ENCODE results near the gene PACRG. TPM values are rescaled to one million over a fixed set of nuclear protein-coding genes. Genes with fewer than 3 reads are reported as not detected.

PACRG gene
- total and polyA plus RNA-seq, 9 donors: 2.5 to 33.1 (median 3.8) TPM

DNA sequence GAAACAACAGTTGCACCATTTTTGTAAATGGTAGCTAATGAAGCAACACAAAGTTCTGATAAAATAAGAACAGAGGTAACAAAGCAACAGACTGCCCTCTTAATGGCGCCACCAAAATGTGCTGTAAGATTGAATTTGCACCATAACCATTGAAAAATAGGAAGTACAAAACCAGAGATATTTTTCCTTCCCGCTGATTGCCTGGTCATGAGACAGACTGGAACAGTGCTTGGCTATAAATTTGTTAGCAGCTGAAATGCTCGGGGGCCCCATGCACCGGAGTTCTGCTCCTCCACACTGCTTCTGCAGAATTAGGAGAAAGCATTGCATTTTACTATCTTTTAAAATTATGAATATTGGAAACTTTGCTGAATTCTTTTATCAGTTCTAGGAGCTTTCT, 522.3 kb downstream of the PACRG start:
- DNase-seq: no peak
- TF ChIP-seq POLR2A (IDR thresholded peaks at IDR 0.05) (no peak), EP300 (IDR thresholded peaks at IDR 0.05) (no peak)
- TF ChIP-seq, protein P1, sequence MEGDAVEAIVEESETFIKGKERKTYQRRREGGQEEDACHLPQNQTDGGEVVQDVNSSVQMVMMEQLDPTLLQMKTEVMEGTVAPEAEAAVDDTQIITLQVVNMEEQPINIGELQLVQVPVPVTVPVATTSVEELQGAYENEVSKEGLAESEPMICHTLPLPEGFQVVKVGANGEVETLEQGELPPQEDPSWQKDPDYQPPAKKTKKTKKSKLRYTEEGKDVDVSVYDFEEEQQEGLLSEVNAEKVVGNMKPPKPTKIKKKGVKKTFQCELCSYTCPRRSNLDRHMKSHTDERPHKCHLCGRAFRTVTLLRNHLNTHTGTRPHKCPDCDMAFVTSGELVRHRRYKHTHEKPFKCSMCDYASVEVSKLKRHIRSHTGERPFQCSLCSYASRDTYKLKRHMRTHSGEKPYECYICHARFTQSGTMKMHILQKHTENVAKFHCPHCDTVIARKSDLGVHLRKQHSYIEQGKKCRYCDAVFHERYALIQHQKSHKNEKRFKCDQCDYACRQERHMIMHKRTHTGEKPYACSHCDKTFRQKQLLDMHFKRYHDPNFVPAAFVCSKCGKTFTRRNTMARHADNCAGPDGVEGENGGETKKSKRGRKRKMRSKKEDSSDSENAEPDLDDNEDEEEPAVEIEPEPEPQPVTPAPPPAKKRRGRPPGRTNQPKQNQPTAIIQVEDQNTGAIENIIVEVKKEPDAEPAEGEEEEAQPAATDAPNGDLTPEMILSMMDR (IDR thresholded peaks at IDR 0.05): no peak
- Histone ChIP-seq H3K4me3 (no peak overlapping the region), H3K9me3 (no peaks in the 10 kb centered on the region), H3K36me3 (no peaks in the 10 kb centered on the region), H3K27ac (no peak overlapping the region), H3K27me3 (no peaks in the 10 kb centered on the region), H3K4me1 (ENCODE audit: insufficient read depth) (no peaks in the 10 kb centered on the region)
- WGBS, 3 donors: 71 to 81% (median 76%) methylated on average over 4 of the region's 4 CpGs
- intact Hi-C loops (cut with DNase I): no loop called here

DNA sequence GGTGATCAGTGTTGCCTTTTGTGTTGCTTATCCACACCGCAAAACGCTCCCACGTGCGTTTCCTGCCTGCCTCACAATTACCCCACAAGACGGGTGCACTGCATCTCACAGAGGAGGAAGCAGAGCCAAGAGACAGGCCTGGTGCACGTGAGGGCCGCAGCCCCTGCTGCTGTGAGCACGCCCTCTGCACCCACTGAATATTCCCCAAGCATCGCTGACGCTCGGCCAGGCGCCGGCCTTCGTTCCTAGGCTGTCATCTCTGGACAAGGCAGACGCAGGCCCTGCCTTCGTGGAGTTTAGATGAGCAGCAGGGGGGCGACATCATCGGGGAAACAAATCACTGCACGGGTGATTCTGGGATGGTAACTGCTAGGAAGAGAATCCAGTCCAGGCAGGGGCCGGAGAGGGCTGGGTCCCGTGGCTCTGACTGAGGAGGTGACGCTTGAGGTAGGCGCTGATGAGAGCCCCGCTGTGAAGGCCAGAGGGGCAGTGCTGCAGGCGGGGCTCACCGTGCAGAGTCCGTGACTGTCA, 524.4 kb downstream of the PACRG start:
- no peak overlapping the region for H3K27ac ChIP-seq
- H3K4me3 ChIP-seq: no peak overlapping the region
- no peaks in the 10 kb centered on the region for H3K4me1 ChIP-seq (ENCODE audit: insufficient read depth)
- no peaks in the 10 kb centered on the region for H3K9me3 ChIP-seq
- no peaks in the 10 kb centered on the region for H3K36me3 ChIP-seq
- 83 to 86% (median 84%) methylated on average over 27 of the region's 27 CpGs for WGBS, 3 donors
- DNase-seq: no peak
- intact Hi-C loops (cut with DNase I): no loop called here
- no peak for TF ChIP-seq EP300 (IDR thresholded peaks at IDR 0.05)
- no peak for TF ChIP-seq POLR2A (IDR thresholded peaks at IDR 0.05)
- TF ChIP-seq, protein P1 (IDR thresholded peaks at IDR 0.05): no peak
- no peaks in the 10 kb centered on the region for H3K27me3 ChIP-seq

DNA sequence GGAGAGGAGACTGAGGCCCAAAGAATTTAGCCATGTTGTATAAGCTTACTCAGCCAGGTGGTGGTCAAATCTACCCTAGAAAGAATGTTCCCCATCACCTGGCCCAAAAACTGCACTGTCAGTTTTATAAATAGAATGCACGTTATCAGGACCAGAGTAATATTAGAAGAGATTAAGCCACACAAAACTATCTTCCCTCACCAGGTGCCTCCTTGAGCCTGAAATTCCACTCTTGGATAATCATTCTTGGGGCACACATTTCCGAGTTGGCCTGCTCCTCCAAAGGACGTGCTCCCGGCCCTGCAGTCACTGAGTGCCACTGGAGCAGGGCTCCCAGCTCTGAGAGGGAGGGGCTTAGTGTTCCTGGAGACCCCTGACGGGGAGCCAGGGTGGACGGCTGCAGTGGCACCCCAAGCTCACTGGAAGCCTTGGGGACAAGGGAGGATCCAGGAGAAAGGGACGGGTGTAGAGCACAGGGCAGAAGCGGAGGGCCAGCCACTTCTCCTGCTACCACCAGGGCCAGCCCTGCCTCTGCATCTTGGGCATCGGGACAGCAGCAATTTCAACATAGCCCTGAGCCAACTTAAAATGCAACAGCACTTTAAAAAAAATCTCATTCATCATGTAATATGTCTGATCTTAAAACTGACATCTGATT, 525.9 kb downstream of the PACRG start:
- no peak for DNase-seq
- TF ChIP-seq, protein P1 (IDR thresholded peaks at IDR 0.05): no peak
- no peak for TF ChIP-seq EP300 (IDR thresholded peaks at IDR 0.05)
- no peak for TF ChIP-seq POLR2A (IDR thresholded peaks at IDR 0.05)
- no peaks in the 10 kb centered on the region for H3K27me3 ChIP-seq
- H3K36me3 ChIP-seq: no peaks in the 10 kb centered on the region
- H3K4me3 ChIP-seq: no peak overlapping the region
- H3K27ac ChIP-seq: no peak overlapping the region
- intact Hi-C loops (cut with DNase I): no loop called here
- no peaks in the 10 kb centered on the region for H3K9me3 ChIP-seq
- H3K4me1 ChIP-seq (ENCODE audit: insufficient read depth): no peaks in the 10 kb centered on the region
- 78 to 81% (median 81%) methylated on average over 9 of the region's 9 CpGs for WGBS, 3 donors

DNA sequence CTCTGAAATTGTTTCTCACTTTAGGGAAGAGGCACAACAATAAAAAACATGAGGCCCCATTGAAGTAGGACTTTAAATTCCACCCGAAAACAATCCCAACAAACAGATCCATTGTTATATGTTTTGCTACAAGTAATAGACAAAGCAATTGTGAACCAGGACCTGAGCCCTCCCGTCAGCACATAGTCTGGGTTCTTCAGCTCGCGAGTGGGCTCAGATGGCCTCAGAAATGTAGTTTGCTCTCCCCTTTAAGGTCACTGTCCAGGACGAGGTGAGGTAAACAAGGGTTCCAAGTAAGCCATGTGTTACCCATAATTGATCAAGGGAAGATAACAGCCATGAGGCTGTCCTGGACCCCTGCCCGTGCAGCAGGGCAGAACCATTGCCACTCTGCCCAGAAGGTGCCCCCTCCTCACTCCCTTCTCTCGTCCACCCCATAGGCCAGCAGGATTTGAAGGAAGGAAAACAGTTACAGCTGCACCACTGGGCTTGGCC, 526.6 kb downstream of the PACRG start:
- no peaks in the 10 kb centered on the region for H3K9me3 ChIP-seq
- no peak for DNase-seq
- no peaks in the 10 kb centered on the region for H3K36me3 ChIP-seq
- no peak overlapping the region for H3K4me3 ChIP-seq
- no peaks in the 10 kb centered on the region for H3K27me3 ChIP-seq
- intact Hi-C loops (cut with DNase I): no loop called here
- TF ChIP-seq POLR2A (IDR thresholded peaks at IDR 0.05) (no peak), EP300 (IDR thresholded peaks at IDR 0.05) (no peak)
- TF ChIP-seq, protein P1 (IDR thresholded peaks at IDR 0.05): no peak
- H3K27ac ChIP-seq: no peak overlapping the region
- no peaks in the 10 kb centered on the region for H3K4me1 ChIP-seq (ENCODE audit: insufficient read depth)
- 44 to 70% (median 67%) methylated on average over 7 of the region's 7 CpGs for WGBS, 3 donors

All from ovary (tissue), 9 donors.